ENCODE measurements around the gene KCNJ10. TPM values are rescaled to one million over a fixed set of nuclear protein-coding genes. Genes with fewer than 3 reads are reported as not detected.

Gene KCNJ10
- total RNA-seq, 6 experiments from 2014 or later = 0.23 to 3.1 (median 0.31) TPM; not detected in 1

DNA sequence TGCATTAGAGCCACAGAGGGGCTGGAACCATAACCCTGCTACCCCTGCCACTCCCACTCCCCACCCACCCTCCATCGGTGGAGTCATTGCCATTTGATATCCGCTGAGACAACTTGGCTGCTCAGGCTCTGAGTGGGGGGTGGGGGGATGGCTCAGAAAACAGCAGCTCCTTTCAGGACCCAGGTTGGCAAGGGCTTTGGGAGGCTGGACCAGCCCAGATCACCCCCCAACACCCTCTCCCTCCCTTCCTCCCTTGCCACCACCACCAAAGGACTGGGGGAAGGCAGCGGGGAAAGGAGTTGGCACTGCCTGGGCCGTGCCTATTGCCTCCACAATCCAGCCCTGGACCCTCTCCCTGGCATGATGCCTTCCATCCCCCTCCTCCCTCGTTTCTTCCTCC, 1.7 kb downstream of the KCNJ10 start:
- no peak overlapping the region for H3K27ac ChIP-seq
- TF ChIP-seq, protein P1, sequence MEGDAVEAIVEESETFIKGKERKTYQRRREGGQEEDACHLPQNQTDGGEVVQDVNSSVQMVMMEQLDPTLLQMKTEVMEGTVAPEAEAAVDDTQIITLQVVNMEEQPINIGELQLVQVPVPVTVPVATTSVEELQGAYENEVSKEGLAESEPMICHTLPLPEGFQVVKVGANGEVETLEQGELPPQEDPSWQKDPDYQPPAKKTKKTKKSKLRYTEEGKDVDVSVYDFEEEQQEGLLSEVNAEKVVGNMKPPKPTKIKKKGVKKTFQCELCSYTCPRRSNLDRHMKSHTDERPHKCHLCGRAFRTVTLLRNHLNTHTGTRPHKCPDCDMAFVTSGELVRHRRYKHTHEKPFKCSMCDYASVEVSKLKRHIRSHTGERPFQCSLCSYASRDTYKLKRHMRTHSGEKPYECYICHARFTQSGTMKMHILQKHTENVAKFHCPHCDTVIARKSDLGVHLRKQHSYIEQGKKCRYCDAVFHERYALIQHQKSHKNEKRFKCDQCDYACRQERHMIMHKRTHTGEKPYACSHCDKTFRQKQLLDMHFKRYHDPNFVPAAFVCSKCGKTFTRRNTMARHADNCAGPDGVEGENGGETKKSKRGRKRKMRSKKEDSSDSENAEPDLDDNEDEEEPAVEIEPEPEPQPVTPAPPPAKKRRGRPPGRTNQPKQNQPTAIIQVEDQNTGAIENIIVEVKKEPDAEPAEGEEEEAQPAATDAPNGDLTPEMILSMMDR (IDR thresholded peaks at IDR 0.05) = no peak
- TF ChIP-seq POLR2A (IDR thresholded peaks at IDR 0.05) = no peak
- DNase-seq (no peak), ATAC-seq (no peak)
- 59% methylated on average over 3 of the region's 5 CpGs for WGBS (ENCODE audit: insufficient coverage, low coverage, low lambda C conversion rate, missing lambda C conversion rate)
- H3K36me3 ChIP-seq = no peaks in the 10 kb centered on the region
- no peak overlapping the region for H3K4me3 ChIP-seq
- H3K4me1 ChIP-seq = peaks cover 0 to 10% (median 0%) of the 10 kb centered on the region in 4 donors
- intact Hi-C loops (cut with DNase I) = no loop called here
- H3K27me3 ChIP-seq = no peaks in the 10 kb centered on the region
- no peaks in the 10 kb centered on the region for H3K9me3 ChIP-seq

- H3K36me3 ChIP-seq = no peaks in the 10 kb centered on the region
- 58% methylated on average over 5 of the region's 6 CpGs for WGBS (ENCODE audit: insufficient coverage, low coverage, low lambda C conversion rate, missing lambda C conversion rate)
- no peak for DNase-seq
Observed at GRCh38 chr1:160066829-160067745, 2.9 kb downstream of the KCNJ10 start.

GRCh38 chr1:160064746-160065145, 5.2 kb downstream of the KCNJ10 start:
- ATAC-seq (no peak), DNase-seq (no peak)
- intact Hi-C loops (cut with DNase I) = no loop called here
- WGBS (ENCODE audit: insufficient coverage, low coverage, low lambda C conversion rate, missing lambda C conversion rate) = 80% methylated on average over 3 of the region's 3 CpGs
- no peaks in the 10 kb centered on the region for H3K36me3 ChIP-seq
- H3K4me1 ChIP-seq = no peaks in the 10 kb centered on the region
- no peaks in the 10 kb centered on the region for H3K27me3 ChIP-seq
- no peaks in the 10 kb centered on the region for H3K9me3 ChIP-seq
- no peak overlapping the region for H3K4me3 ChIP-seq
- no peak overlapping the region for H3K27ac ChIP-seq
- TF ChIP-seq POLR2A (IDR thresholded peaks at IDR 0.05) = no peak

More at GRCh38 chr1:160066829-160067745, 2.9 kb downstream of the KCNJ10 start:
- intact Hi-C loops (cut with DNase I) = no loop called here
- Histone ChIP-seq H3K4me1 (peaks cover 0 to 10% (median 0%) of the 10 kb centered on the region in 4 donors), H3K9me3 (no peaks in the 10 kb centered on the region), H3K27ac (no peak overlapping the region), H3K27me3 (no peaks in the 10 kb centered on the region), H3K4me3 (no peak overlapping the region)
- no peak for TF ChIP-seq POLR2A (IDR thresholded peaks at IDR 0.05)
- TF ChIP-seq, protein P1 (IDR thresholded peaks at IDR 0.05) = no peak
- no peak for ATAC-seq

DNA sequence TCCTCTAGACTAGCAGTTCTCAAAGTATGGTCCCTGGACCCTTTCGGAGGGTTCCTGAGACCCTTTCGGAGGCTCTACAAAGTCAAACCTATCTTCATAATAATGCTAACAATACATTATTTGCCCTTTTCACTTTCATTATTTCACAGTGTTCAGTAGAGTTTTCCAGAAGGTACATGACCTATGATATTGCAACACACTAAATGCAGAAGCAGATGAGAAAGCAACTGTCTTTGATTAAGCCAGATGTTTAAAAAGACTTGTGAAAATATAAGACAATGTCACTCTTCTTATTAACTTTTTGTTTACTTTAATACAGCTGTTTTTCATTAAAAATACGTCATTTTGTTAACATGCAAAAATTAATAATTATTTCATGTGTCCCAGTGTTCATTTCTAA, 5.8 kb downstream of the KCNJ10 start:
- no peak for TF ChIP-seq POLR2A (IDR thresholded peaks at IDR 0.05)
- TF ChIP-seq, protein P1 (IDR thresholded peaks at IDR 0.05) = no peak
- DNase-seq = no peak

DNA sequence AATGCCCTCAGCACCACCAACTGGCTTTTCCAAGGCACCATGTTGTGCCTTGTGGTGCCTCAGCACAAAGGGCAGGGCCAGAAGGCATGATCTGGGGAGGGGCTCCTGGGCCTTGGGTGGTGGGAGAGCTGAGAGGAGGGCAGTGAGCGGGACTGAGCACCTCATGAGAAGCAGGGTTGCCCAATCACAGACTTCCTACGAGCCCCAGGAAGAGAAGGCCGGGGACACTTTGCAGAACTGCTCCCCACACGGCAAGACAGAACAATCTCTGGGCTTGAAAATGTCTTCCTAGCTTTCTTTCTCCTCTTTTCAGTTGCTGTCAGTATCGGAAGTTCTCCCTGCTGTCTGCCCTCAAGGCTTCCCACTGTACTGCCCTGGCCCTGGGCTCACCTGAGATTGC, 6.8 kb downstream of the KCNJ10 start:
- 79% methylated on average over 4 of the region's 5 CpGs for WGBS (ENCODE audit: insufficient coverage, low coverage, low lambda C conversion rate, missing lambda C conversion rate)
- intact Hi-C loops (cut with DNase I) = no loop called here
- ATAC-seq (peak in 2 of 4 donors; percentile 23 to 27), DNase-seq (no peak)
- Histone ChIP-seq H3K4me1 (no peaks in the 10 kb centered on the region), H3K9me3 (no peaks in the 10 kb centered on the region), H3K27me3 (no peaks in the 10 kb centered on the region), H3K4me3 (no peak overlapping the region), H3K36me3 (no peaks in the 10 kb centered on the region), H3K27ac (no peak overlapping the region)
- no peak for TF ChIP-seq POLR2A (IDR thresholded peaks at IDR 0.05)
- TF ChIP-seq, protein P1 (IDR thresholded peaks at IDR 0.05) = no peak

More for the DNA sequence above, 5.8 kb downstream of the KCNJ10 start:
- Histone ChIP-seq H3K27me3 (no peaks in the 10 kb centered on the region), H3K9me3 (no peaks in the 10 kb centered on the region), H3K27ac (no peak overlapping the region), H3K4me3 (no peak overlapping the region), H3K36me3 (no peaks in the 10 kb centered on the region), H3K4me1 (no peaks in the 10 kb centered on the region)
- peak in 2 of 4 donors; percentile 45 to 74 for ATAC-seq
- WGBS (ENCODE audit: insufficient coverage, low coverage, low lambda C conversion rate, missing lambda C conversion rate) = 69% methylated on average over 3 of the region's 3 CpGs
- intact Hi-C loops (cut with DNase I) = no loop called here

Data from right lobe of liver (tissue), 6 donors.